ENCODE measurements around the gene FARSA. TPM values are rescaled to one million over a fixed set of nuclear protein-coding genes. Genes with fewer than 3 reads are reported as not detected.
A peak's percentile ranks its signal among the peaks of the same experiment; 100 is the strongest.
"Not testable (repeated sequence)": the region's sequence is repeated elsewhere in the genome, so short reads cannot be mapped to it uniquely, and the experiment has no call there.

FARSA gene
- total RNA-seq, 3 donors from 2014 or later: 44.1 to 54.0 (median 48.1) TPM

GRCh38 chr19:12967907-12968306 is 34.4 kb upstream of the FARSA start:
- Histone ChIP-seq H3K4me1 (ENCODE audit: low read depth) (no peaks in the 10 kb centered on the region), H3K9me3 (no peaks in the 10 kb centered on the region), H3K36me3 (ENCODE audit: low read depth) (no peaks in the 10 kb centered on the region), H3K4me3 (no peak overlapping the region)
- ATAC-seq (no peak), DNase-seq (no peak)
- intact Hi-C loops (cut with DNase I, micrococcal nuclease): no loop called here
- TF ChIP-seq, protein P1, sequence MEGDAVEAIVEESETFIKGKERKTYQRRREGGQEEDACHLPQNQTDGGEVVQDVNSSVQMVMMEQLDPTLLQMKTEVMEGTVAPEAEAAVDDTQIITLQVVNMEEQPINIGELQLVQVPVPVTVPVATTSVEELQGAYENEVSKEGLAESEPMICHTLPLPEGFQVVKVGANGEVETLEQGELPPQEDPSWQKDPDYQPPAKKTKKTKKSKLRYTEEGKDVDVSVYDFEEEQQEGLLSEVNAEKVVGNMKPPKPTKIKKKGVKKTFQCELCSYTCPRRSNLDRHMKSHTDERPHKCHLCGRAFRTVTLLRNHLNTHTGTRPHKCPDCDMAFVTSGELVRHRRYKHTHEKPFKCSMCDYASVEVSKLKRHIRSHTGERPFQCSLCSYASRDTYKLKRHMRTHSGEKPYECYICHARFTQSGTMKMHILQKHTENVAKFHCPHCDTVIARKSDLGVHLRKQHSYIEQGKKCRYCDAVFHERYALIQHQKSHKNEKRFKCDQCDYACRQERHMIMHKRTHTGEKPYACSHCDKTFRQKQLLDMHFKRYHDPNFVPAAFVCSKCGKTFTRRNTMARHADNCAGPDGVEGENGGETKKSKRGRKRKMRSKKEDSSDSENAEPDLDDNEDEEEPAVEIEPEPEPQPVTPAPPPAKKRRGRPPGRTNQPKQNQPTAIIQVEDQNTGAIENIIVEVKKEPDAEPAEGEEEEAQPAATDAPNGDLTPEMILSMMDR (IDR thresholded peaks at IDR 0.05): no peak

GRCh38 chr19:12965812-12966135 is 32.3 kb upstream of the FARSA start:
- TF ChIP-seq, protein P1 (IDR thresholded peaks at IDR 0.05): no peak
- Histone ChIP-seq H3K4me1 (ENCODE audit: low read depth) (no peaks in the 10 kb centered on the region), H3K4me3 (no peak overlapping the region), H3K36me3 (ENCODE audit: low read depth) (no peaks in the 10 kb centered on the region), H3K9me3 (no peaks in the 10 kb centered on the region)
- intact Hi-C loops (cut with DNase I, micrococcal nuclease): no loop called here
- DNase-seq (no peak), ATAC-seq (no peak)

DNA sequence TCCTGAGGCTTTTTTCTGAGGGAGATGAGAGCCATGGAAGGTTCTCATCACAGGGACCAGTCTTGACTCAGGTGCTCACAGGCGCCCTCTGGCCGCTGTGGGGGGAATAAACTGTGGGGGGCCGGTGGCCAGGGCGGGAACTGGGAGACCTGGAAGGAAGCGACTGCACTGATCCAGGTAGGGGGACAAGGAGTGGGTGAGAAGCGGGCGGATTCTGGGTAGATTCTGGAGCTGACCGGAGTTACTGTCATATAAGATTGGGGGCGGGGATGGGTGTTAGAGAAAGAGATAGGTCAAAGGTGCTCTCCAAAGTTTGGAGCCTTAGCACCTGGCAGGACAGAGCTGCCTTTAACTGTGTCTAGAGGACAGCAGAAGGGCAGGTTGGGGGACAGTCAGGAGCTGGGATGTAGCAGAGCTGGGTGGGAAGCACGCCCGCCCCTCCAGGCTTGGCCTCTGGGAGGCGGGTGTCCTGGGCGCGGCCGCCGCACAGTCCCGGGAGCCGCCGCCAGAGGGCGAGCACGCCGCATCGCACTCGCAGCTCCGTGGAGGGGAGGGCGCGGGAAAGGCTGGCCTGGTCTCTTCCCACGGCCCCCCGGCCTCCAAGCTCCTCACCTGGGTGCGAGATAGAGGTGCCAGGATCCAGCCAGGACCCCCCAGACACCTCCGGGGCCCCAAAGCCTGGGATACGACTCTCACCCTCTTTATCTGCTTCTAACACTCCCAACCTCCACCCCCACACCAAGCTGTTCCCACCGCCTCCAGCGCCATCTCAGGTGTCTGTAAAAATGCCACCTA is 31.7 kb upstream of the FARSA start:
- TF ChIP-seq, protein P1 (IDR thresholded peaks at IDR 0.05): peak; percentile 95
- DNase-seq (peak; percentile 82 to 92 (median 88)), ATAC-seq (peak; percentile 98)
- H3K4me1 ChIP-seq (ENCODE audit: low read depth): no peaks in the 10 kb centered on the region
- H3K9me3 ChIP-seq: no peaks in the 10 kb centered on the region
- H3K36me3 ChIP-seq (ENCODE audit: low read depth): no peaks in the 10 kb centered on the region
- intact Hi-C loops (cut with DNase I, micrococcal nuclease): no loop called here
- peak overlapping the region; percentile 11 for H3K4me3 ChIP-seq

GRCh38 chr19:12959481-12959880 is 26.0 kb upstream of the FARSA start:
- no peaks in the 10 kb centered on the region for H3K9me3 ChIP-seq
- H3K36me3 ChIP-seq (ENCODE audit: low read depth): no peaks in the 10 kb centered on the region
- DNase-seq: no peak
- TF ChIP-seq, protein P1 (IDR thresholded peaks at IDR 0.05): no peak
- no peak overlapping the region for H3K4me3 ChIP-seq
- H3K4me1 ChIP-seq (ENCODE audit: low read depth): peaks cover 21% of the 10 kb centered on the region
- ATAC-seq: no peak
- intact Hi-C loops (cut with DNase I, micrococcal nuclease): no loop called here

- peak; percentile 14 for ATAC-seq
- Histone ChIP-seq H3K4me1 (ENCODE audit: low read depth) (peaks cover 30% of the 10 kb centered on the region), H3K4me3 (peak overlapping the region; percentile 81)
- H3K36me3 ChIP-seq (ENCODE audit: low read depth); DNase-seq; H3K9me3 ChIP-seq; intact Hi-C loops (cut with DNase I, micrococcal nuclease): not testable (repeated sequence)
Observed at GRCh38 chr19:12957389-12957952, 24.0 kb upstream of the FARSA start.

All from mucosa of descending colon (tissue), 3 donors.